HG03095 (cell line): ENCODE results near the gene KIAA1586.
"Not testable (repeated sequence)": the region's sequence is repeated elsewhere in the genome, so short reads cannot be mapped to it uniquely, and the experiment has no call there.

Experiments used
- ATAC-seq: cut with Tn5 transposase; IDR thresholded peaks from one replicate; pipeline ENCODE4 v1.9.1; 2021; ENCODE audit warnings: moderate library complexity; ENCODE audit not compliant: unreplicated experiment

The KIAA1586 gene

DNA sequence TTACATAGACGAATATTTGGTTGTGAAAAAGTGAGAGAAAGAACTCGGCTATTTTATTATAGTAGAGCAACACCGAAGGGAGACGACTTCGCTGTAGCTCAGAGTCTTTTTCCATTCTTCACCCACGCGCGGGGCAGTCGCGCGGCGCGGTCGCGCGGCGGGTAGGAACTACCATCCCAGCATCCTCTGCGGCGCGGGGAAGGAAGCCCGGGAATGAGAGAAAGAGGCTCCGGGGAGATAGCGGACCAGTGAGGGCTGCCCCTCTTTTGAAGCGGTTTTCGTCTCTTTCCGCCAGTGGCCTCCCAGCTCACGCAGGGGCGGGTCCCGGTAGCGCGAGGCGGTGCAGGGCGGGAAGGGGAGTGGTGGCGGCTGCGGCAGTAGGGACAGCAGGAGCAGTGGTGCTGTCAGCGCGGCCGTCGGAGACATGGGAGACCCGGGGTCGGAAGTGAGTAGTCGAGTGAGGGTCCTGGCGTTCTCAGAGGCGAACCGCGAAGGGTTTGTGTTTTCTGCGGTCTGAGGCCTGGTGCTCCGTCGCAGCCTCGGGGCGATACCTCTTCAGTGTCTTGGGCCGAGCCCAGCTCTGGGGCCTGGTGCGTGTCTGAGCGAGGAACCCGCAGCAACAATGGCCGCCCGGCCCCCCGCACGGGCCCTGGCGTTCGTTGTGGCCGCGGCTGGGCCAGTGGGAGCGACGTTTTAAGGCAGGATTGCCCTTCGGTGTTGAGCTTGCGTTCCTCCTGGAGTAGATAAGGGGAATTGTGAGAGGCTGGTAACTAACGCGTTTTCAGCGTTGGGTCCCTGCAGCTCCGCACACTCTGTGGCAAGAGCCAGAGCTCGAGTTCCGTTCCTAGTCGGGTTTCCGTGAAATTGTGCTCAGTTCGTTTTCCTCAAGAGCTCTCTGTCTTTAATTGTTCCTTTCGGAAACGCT, at the start of gene KIAA1586:
Gene KIAA1586, plus strand, starts transcription at position 362 of the 925 bp plus-strand sequence. Its CDS starts 63 bp downstream, at position 425.
- ATAC-seq, result peak; percentile 97

- no peak for ATAC-seq
These were observed 47.4 kb upstream of the KIAA1586 start for GRCh38 chr6:56999049-56999448.

- ATAC-seq, result not testable (repeated sequence)
These were observed 46.7 kb upstream of the KIAA1586 start for GRCh38 chr6:56999748-57000147.

- ATAC-seq, result no peak
These were observed 44.3 kb upstream of the KIAA1586 start for GRCh38 chr6:57002197-57002596.

GRCh38 chr6:57004292-57004691, 42.2 kb upstream of the KIAA1586 start:
- no peak for ATAC-seq

- no peak for ATAC-seq
These were observed 40.4 kb upstream of the KIAA1586 start for GRCh38 chr6:57006101-57006500.

DNA sequence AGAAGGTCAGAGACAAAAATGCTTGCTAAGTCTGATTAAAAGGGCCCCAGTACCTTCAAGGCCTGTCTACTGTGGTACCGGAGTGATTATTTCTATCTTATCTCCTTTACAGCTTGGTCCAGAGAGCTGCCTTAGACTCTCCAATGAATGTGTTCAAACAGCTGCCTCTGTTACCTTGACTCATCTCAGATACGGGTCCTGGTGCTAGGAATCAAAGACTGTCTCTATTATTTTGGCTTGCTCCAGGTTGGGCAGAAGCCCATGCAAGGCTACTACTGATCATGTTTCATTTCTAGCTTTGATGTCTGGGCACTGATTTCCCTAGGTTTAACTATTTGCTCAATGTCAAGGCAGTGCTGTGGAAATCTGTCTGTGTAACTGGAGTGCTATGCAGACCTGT, 38.4 kb upstream of the KIAA1586 start:
- ATAC-seq, result not testable (repeated sequence)

- ATAC-seq, result no peak
These were observed 33.0 kb upstream of the KIAA1586 start for GRCh38 chr6:57013521-57013926.

DNA sequence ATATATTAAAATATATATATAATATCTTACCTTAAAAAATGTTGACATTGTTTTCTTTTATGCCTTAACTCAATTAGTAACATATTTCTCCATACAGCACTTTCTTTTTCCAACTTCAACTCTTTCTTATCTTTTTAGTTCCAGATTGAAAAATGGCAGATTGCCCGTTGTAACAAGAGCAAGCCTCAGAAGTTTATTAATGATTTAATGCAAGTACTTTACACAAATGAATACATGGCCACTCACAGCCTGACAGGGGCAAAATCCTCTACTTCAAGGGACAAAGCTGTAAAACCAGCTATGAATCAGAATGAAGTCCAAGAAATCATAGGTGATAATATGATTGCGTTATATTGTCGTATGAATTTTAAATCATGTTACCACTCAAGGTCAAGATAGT, 29.4 kb upstream of the KIAA1586 start:
- ATAC-seq, result no peak

GRCh38 chr6:57017841-57018240, 28.7 kb upstream of the KIAA1586 start:
- ATAC-seq, result no peak

GRCh38 chr6:57019434-57019833, 27.1 kb upstream of the KIAA1586 start:
- no peak for ATAC-seq

GRCh38 chr6:57021086-57021720, 25.3 kb upstream of the KIAA1586 start:
- peak; percentile 70 for ATAC-seq

GRCh38 chr6:57024321-57024720, 22.2 kb upstream of the KIAA1586 start:
- no peak for ATAC-seq

DNA sequence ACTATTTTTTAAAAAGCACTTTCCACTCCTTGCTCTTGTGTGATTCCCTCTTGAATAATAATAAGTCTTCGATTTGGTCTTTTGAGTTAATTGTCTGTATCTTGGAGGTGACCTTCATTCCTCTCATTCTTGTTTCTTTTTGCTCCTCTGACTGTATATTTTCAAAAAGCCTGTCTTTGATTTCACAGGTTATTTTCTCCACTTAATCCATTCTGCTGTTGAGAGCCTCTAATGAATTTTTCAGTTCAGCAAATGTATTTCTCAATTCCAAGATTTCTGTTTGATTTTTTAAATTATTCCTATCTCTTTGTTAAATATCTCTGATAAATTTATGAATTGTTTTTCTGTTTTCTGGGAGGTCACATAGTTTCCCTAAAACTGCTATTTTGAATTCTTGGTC, 21.7 kb upstream of the KIAA1586 start:
- no peak for ATAC-seq

DNA sequence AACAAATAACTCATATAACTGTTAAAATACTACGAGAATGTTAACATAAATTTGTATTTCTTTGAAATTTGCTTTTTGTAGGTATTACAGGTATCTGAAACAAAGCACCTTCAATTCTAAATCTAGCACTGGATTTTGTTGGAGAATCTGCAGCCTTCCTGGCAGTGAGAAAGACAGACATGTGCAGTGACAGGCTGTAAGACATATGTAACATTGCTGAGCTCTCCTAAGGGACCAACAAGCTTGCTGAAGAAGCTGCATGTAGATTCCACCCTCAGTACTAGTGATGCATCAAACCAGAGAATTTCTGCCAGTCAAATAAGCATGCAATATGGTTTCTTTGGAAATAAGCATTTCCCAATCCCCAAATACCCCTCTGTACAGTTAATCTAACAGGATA, 20.5 kb upstream of the KIAA1586 start:
- ATAC-seq, result no peak

- no peak for ATAC-seq
These were observed 19.2 kb upstream of the KIAA1586 start for GRCh38 chr6:57027301-57027700.

- no peak for ATAC-seq
These were observed 17.3 kb upstream of the KIAA1586 start for GRCh38 chr6:57029213-57029612.

- no peak for ATAC-seq
These were observed 13.3 kb upstream of the KIAA1586 start for GRCh38 chr6:57033228-57033627.

GRCh38 chr6:57035549-57035948, 10.9 kb upstream of the KIAA1586 start:
- no peak for ATAC-seq

DNA sequence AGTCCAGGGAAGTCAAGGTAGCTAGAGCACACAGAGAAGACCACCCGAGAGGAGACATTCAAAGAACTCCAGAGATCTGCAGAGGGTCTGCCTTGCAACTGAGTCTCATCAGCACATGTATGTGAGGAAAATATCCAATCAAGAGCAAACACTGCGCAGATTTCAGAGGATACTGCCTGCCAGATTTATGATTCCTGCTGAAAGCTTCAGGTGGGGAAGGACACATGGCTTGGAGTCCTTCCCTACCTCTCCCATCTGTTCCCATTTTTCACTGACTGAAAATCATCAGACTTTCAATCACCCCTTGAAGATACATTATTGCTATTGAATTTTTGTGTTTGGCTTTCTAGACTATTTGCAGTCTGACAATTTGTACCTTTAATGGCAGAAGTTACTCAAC, 7.6 kb upstream of the KIAA1586 start:
- no peak for ATAC-seq

DNA sequence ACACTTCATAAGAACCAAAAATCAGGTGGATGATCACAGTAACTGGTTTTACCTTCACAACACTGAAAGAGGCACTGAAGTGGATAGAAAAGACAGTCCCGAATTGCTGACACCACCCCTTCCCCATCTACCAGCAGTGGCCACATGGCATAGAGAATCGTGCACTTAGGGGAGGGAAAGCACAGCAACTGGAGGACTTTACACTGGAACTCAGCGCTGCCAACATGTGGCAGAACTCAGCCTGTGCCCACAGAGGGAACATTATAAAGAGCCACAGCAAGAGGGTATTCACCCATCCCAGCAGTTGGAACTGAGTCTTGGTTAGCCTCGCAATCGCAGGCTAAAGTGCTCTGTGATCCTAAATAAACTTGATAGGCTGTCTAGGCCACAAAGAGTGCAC, 6.5 kb upstream of the KIAA1586 start:
- no peak for ATAC-seq

DNA sequence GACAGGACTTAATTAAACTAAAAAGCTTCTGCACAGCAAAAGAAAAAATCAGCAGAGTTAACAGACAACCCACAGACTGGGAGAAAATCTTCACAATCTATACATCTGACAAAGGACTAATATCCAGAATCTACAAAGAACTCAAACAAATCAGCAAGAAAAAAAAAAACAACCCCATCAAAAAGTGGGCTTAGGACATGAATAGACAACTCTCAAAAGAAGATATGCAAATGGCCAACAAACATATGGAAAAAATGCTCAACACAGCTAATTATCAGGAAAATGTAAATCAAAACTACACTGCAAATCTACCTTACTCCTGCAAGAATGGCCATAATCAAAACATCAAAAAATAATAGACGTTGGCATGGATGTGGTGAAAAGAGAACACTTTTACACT, 2.4 kb upstream of the KIAA1586 start:
- not testable (repeated sequence) for ATAC-seq
